HG03571 (cell line): ENCODE data around the gene ASH1L.
"Not testable (repeated sequence)": the region's sequence is repeated elsewhere in the genome, so short reads cannot be mapped to it uniquely, and the experiment has no call there.

Experiments used
- ATAC-seq: cut with Tn5 transposase; IDR thresholded peaks from one replicate; pipeline ENCODE4 v1.9.1; 2021; ENCODE audit not compliant: unreplicated experiment

ASH1L gene

DNA sequence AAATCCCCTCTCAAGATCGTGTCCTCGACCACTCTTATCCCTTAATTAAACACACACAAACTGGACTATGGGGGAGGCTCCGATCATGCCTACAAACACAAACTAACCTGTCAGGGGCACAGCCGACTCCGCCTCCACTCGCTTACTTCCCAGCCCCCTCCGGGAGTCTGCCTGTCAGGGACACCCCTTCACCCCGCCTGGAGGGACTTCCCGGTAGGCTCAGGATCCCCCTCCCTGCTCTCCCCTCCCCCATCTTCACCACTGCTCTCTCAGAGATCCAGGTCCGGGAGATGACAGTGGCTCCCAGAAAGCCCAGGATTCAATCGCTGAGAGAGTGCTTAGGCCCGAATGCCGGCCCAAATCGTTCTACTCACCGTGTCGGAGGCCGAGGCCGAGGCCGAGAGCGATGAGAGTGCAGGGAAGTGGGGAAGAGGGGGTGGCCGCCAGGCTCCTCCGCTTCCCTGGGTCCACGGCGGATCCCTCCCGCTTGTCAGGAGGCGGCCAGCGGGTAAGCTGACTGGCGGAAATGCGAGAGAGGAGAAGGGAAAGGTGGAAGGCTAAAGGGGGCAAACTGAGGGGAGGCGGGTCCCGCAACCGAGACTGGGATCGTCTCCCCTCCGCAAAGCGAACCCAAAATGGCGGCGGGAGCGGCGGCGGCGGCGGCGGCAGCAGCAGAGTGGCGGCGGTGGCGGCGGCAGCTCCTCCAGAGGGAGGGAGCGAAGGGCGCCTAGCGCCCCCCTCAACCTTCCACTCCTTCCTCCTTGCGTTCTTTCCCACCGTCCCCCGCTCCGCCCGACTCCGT lies 623 bp downstream of the ASH1L start:
- peak; percentile 9 for ATAC-seq

DNA sequence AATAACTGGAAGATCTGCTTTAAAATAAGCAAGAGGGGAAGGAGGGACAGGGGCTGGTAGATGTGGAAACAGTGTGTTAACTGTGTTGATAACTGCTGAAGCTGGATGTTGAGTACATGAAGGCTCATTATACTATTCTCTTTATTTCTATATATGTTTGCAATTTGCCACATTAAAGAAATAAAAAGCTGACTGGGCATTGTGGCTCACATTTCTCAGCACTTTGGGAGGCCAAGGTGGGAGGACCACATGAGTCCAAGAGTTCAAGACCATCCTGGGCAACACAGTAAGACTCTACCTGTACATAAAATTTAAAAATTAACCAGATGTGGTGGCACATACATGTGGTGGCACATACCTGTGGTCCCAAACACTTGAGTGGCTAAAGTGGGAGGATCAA lies 6.7 kb downstream of the ASH1L start:
- no peak for ATAC-seq

DNA sequence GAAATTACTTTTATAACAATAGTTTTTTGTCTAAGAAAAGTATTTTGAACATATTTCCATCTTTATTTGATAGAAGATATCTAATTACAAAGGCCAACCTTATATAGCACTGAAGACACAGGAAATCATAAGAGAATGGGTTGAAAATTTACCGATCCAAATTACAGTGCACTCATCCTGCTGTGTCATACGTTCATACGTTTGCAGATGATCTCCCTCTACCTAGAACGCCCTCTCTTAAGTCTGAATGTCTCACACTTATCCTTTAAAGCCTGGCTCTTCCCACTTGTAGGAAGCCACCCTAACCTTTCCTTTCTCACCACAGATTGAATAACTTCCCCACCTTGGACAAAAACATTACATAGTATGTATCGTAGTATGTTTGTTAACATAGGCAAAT lies 9.3 kb downstream of the ASH1L start:
- ATAC-seq, result no peak

GRCh38 chr1:155548706-155549105 lies 13.9 kb downstream of the ASH1L start:
- no peak for ATAC-seq

GRCh38 chr1:155540000-155540874 lies 22.4 kb downstream of the ASH1L start:
- no peak for ATAC-seq

- ATAC-seq, result no peak
These were observed 25.4 kb downstream of the ASH1L start for GRCh38 chr1:155537193-155537592.

DNA sequence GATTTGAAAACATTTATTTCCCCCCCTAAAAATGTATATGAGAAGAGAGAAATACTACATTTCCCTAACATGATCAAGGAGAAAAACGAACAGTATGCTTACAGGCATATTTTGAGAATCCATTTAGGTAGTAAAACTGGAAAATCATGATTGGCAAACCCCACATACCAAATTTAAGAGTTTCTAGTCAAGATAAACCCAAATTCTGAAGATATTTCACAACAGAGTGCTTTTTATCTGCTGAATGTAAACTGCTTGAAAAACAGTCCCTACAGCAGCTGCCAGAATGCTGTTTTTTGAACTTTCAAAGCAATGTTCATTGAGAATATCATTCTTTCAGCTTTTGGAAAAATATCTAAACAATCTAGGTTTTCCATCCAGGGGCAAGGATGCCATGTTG lies 31.0 kb downstream of the ASH1L start:
- ATAC-seq, result no peak

DNA sequence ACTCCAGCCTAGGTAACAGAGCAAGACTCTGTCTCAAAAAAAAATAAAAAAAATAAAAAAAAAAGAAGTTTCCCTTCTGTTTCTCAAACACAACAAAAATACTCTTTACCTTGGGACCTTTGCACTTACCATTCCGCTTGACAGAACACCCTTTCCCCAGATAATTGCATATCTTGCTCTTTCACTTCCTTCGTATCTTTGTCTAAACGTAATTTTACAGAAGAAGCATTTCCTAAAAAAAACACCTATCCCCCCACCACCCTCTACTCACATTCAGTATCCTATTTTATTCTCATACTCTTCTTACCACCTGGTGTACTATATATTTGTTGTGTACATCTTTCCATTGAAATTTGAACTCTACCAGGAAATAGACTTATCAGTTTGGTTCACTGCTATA lies 32.7 kb downstream of the ASH1L start:
- ATAC-seq, result no peak

- ATAC-seq, result no peak
These were observed 33.5 kb downstream of the ASH1L start for GRCh38 chr1:155529109-155529508.

- no peak for ATAC-seq
These were observed 34.9 kb downstream of the ASH1L start for GRCh38 chr1:155527677-155528076.

DNA sequence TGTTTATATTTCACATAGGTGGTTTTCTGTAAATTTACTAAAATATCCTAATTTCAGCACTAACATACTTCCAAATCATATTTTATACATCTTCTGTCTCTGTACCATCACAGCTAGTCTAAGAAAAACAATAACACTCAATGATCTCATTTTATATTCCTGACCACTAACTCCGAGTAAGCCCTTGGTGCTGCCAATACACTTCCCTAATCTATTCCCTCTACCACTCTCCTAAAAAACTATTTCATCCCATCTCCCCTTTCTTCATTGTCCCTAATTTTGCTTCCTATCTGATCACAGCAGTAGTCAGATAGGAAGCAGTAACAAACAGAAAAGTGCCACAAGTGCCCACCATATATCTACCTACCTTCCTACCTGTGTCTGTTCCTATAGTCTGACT lies 36.2 kb downstream of the ASH1L start:
- ATAC-seq, result no peak

DNA sequence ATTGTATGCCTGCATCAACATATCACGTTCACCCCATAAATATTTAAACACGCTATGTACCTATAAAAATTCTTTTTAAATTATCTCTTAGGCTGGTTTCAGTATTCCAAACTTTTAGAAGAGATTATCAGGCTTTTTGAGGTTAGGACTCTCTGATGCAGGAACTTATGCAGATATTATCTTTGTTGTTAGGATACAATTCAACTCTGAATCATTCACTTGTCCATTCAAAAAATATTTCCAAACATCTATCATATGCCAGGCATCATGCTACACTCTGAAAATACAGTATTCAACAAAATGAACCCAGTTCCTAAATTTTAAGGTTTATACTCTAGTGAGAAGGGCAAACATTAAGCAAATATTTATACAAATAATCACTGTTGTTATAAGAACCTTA lies 40.5 kb downstream of the ASH1L start:
- no peak for ATAC-seq

DNA sequence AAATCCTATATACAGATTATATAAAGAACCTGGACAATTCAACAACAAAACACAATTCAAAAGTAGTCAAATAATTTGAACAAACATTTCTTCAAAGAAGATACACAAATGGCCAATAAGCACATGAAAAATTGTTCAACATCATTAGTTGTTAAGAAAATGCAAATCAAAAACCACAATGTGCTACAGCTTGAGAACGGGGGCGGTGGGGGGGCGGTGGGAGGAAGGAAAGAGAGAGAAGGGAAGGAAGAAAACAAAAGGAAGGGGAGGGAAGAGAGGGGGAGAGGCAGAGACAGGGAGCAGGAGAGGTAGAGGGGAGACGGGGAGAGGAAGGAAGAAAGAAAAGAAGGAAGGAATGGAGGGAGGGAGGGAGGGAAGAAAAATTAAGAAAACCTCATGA lies 44.1 kb downstream of the ASH1L start:
- ATAC-seq, result no peak

- no peak for ATAC-seq
These were observed 47.9 kb downstream of the ASH1L start for GRCh38 chr1:155514582-155515187.

- no peak for ATAC-seq
These were observed 49.2 kb downstream of the ASH1L start for GRCh38 chr1:155513300-155513916.

GRCh38 chr1:155511385-155511784 lies 51.2 kb downstream of the ASH1L start:
- not testable (repeated sequence) for ATAC-seq

- ATAC-seq, result no peak
These were observed 53.5 kb downstream of the ASH1L start for GRCh38 chr1:155509064-155509463.

- ATAC-seq, result no peak
These were observed 54.7 kb downstream of the ASH1L start for GRCh38 chr1:155507945-155508344.

- not testable (repeated sequence) for ATAC-seq
These were observed 56.6 kb downstream of the ASH1L start for GRCh38 chr1:155505963-155506362.

DNA sequence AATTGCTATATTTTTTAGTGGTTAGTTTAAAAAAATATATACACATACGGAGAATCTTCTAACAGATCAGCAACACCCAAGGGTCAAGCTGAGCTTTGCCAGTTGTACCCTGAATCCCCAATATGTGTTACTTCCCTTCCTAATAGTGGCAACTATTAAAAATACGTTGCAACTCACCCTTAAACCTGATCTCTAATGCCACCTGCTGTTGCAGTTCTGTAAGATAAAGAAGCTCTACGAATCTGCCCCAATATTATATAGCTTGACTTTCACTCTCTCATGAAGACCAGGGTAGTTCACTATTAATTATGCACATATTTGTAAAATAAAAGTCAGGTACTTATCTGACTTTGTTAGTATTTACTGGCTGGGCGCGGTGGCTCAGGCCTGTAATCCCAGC lies 58.4 kb downstream of the ASH1L start:
- no peak for ATAC-seq

GRCh38 chr1:155499953-155500639 lies 62.5 kb downstream of the ASH1L start:
- no peak for ATAC-seq
